Ishikawa (cell line): ENCODE measurements around the gene VAV3.
A peak's percentile ranks its signal among the peaks of the same experiment; 100 is the strongest.

ENCODE experiments used
- CEBPB ChIP-seq: IDR thresholded peaks from 2 replicates; pipeline ENCODE4 v1.6.1; 2012
- CREB1 ChIP-seq: IDR thresholded peaks from 2 replicates; pipeline ENCODE4 v1.6.1; 2012; ENCODE audit warnings: low read depth
- EGR1 ChIP-seq: IDR thresholded peaks from 2 replicates; pipeline ENCODE4 v1.6.1; 2012
- EP300 ChIP-seq: IDR thresholded peaks from 2 replicates; pipeline ENCODE4 v1.6.1; 2012; ENCODE audit warnings: borderline replicate concordance
- FOXM1 ChIP-seq: IDR thresholded peaks from 2 replicates; pipeline ENCODE4 v1.6.1; 2012; ENCODE audit warnings: low read depth, borderline replicate concordance
- NFIC ChIP-seq: IDR thresholded peaks from 2 replicates; pipeline ENCODE4 v1.6.1; 2012
- RAD21 ChIP-seq: IDR thresholded peaks from 2 replicates; pipeline ENCODE4 v1.6.1; 2012; ENCODE audit warnings: low read depth
- REST ChIP-seq: IDR thresholded peaks from 2 replicates; pipeline ENCODE4 v1.6.1; 2012; ENCODE audit warnings: low read depth, mild to moderate bottlenecking
- TAF1 ChIP-seq: IDR thresholded peaks from 2 replicates; pipeline ENCODE4 v1.6.1; 2012; ENCODE audit warnings: low read depth, mild to moderate bottlenecking
- TCF12 ChIP-seq: IDR thresholded peaks from 2 replicates; pipeline ENCODE4 v1.6.1; 2012; ENCODE audit warnings: low read depth
- TEAD4 ChIP-seq: IDR thresholded peaks from 2 replicates; pipeline ENCODE4 v1.6.1; 2012
- USF1 ChIP-seq: IDR thresholded peaks from 2 replicates; pipeline ENCODE4 v1.6.1; 2012
- YY1 ChIP-seq: IDR thresholded peaks from 2 replicates; pipeline ENCODE4 v1.6.1; 2012; ENCODE audit warnings: low read depth
- ZBTB7A ChIP-seq: IDR thresholded peaks from 2 replicates; pipeline ENCODE4 v1.6.1; 2012; ENCODE audit warnings: low read depth
- TF ChIP-seq, protein P1 (sequence below): IDR thresholded peaks from 2 replicates; pipeline ENCODE4 v1.6.1; 2012

The VAV3 gene

GRCh38 chr1:108009603-108010195, 44.7 kb upstream of the VAV3 start:
- TF ChIP-seq EGR1 (no peak), TEAD4 (no peak), NFIC (no peak), CREB1 (no peak), EP300 (no peak), TAF1 (no peak), REST (no peak), RAD21 (no peak), ZBTB7A (no peak)

DNA sequence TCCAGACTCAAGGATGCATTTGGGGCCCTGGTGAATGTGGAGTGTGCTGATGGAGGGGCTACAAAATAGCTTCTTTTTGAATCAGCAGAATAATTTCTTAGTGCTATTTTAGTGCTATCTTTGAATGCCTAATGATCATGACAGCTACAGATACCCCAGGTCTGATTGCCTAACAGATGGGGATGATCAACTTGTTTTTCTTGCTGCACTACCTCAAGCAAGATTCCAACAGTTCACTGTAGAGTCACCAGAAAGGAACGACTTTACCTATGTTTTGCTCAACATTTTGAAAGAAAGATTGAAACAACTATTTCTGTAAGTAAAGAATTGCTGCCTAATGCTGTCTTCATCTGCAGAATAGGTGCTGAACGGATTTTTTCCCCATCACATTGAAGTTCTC, 42.6 kb upstream of the VAV3 start:
- TF ChIP-seq ZBTB7A (no peak), RAD21 (no peak), TAF1 (no peak), CREB1 (no peak), EP300 (no peak), NFIC (no peak), TEAD4 (no peak), REST (no peak), YY1 (no peak), USF1 (no peak), CEBPB (no peak), TCF12 (no peak), EGR1 (no peak), FOXM1 (no peak)
- TF ChIP-seq, protein P1, sequence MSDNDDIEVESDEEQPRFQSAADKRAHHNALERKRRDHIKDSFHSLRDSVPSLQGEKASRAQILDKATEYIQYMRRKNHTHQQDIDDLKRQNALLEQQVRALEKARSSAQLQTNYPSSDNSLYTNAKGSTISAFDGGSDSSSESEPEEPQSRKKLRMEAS: no peak

- no peak for TF ChIP-seq CREB1
- TF ChIP-seq EP300: no peak
- TF ChIP-seq, protein P1: no peak
- no peak for TF ChIP-seq TCF12
- TF ChIP-seq CEBPB: no peak
- no peak for TF ChIP-seq TEAD4
- TF ChIP-seq TAF1: no peak
- no peak for TF ChIP-seq FOXM1
- TF ChIP-seq EGR1: no peak
- no peak for TF ChIP-seq USF1
- TF ChIP-seq RAD21: no peak
- no peak for TF ChIP-seq NFIC
- TF ChIP-seq YY1: no peak
- TF ChIP-seq REST: no peak
- TF ChIP-seq ZBTB7A: no peak
These were observed 42.1 kb upstream of the VAV3 start for GRCh38 chr1:108007070-108007469.

GRCh38 chr1:108000620-108001111, 35.7 kb upstream of the VAV3 start:
- TF ChIP-seq NFIC (peak; percentile 61; the same call in 1 of the 2 replicates), FOXM1 (no peak), TAF1 (no peak), TCF12 (no peak), YY1 (no peak), ZBTB7A (no peak), CEBPB (no peak)
- TF ChIP-seq, protein P1: no peak
